Measurements from ENCODE around the gene RABGAP1L.

DNA sequence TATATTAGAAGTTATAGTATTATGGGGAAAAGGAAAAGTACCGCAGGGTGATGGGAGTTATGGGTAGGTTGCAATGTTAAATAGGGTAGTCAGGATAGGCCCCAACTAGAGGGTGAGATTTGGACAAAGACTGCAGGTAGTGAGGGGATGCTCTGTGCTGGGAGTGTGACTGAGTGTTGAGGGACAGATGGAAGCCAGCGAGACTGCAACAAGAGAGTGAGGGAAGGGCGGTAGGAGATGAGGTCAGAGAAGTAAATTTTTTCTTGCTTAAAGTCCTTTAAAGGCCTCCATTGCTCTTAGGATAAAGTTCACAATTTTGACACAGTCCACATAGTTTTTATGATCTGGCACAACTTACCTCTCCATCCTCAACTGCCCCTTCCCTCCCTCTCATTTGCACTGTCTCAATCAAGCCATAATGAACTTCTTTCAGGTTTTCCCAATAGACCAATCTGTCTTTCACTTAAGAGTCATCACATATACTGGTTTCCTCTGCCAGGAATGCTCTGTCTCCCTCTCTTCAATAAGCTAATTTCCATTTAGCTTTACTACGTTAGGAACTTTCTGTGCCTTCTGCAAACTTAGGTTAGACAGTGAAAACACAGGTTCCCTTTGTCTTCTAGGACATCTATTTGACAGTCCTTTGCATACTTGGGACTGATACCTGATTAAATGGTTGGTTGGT lies 602.7 kb downstream of the RABGAP1L start:
- TF ChIP-seq, protein P1, sequence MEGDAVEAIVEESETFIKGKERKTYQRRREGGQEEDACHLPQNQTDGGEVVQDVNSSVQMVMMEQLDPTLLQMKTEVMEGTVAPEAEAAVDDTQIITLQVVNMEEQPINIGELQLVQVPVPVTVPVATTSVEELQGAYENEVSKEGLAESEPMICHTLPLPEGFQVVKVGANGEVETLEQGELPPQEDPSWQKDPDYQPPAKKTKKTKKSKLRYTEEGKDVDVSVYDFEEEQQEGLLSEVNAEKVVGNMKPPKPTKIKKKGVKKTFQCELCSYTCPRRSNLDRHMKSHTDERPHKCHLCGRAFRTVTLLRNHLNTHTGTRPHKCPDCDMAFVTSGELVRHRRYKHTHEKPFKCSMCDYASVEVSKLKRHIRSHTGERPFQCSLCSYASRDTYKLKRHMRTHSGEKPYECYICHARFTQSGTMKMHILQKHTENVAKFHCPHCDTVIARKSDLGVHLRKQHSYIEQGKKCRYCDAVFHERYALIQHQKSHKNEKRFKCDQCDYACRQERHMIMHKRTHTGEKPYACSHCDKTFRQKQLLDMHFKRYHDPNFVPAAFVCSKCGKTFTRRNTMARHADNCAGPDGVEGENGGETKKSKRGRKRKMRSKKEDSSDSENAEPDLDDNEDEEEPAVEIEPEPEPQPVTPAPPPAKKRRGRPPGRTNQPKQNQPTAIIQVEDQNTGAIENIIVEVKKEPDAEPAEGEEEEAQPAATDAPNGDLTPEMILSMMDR (IDR thresholded peaks at IDR 0.05): no peak
- no peak for TF ChIP-seq POLR2A (IDR thresholded peaks at IDR 0.05)
- no peak for TF ChIP-seq POLR2AphosphoS5 (IDR thresholded peaks at IDR 0.05)
